B cell (primary cell): ENCODE data around the gene ZNF638. TPM values are rescaled to one million over a fixed set of nuclear protein-coding genes. Genes with fewer than 3 reads are reported as not detected.

Experiments used
- ATAC-seq: fragments of 200-7000 bp; cut with Tn5 transposase; one replicate; pipeline ENCODE4 v1.10.0; 2021; ENCODE audit warnings: low read depth, mild to moderate bottlenecking, moderate number of reproducible peaks, moderate library complexity
- CTCF ChIA-PET: fragments of 350-600 bp; sonication (Branson Sonifier 250); formaldehyde crosslinking; loops from one replicate; lab custom pipeline; 2021; ENCODE audit warnings: antibody characterized with exemption, inconsistent platforms; lab: Charles Lee
- POLR2A ChIA-PET: fragments of 350-600 bp; sonication (Branson Sonifier 250); formaldehyde crosslinking; loops from one replicate; lab custom pipeline; 2021; ENCODE audit warnings: antibody characterized with exemption; lab: Charles Lee
- DNase-seq: peaks from one replicate; pipeline ENCODE4 v3.0.0; 2013
- H2AFZ ChIP-seq: 2 replicates; pipeline ENCODE4 v1.6.1; 2012; ENCODE audit warnings: mild to moderate bottlenecking, low read depth, low read length; ENCODE audit not compliant: insufficient read depth, poor library complexity, severe bottlenecking
- H3K27ac ChIP-seq, 2 donors: 1 replicate in 1 of 2; 2 replicates in 1 of 2; pipeline ENCODE4 v1.5.1; 2012 to 2013; ENCODE audit warnings: low read length in 2 of 2, mild to moderate bottlenecking in 2 of 2, moderate library complexity in 1 of 2
- H3K27me3 ChIP-seq, 4 experiments: fragments of 200-600 bp in 1 of 4; sonication (generic) in 1 of 4; replicated peaks in 1 of 4; 1 replicate in 2 of 4; 2 replicates in 2 of 4; pipeline versions ENCODE4 v1.6.1 to v1.7.0; 2013 to 2016; ENCODE audit warnings: low read length in 3 of 4, mild to moderate bottlenecking in 2 of 4, mixed read lengths in 1 of 4, moderate library complexity in 1 of 4; ENCODE audit not compliant: insufficient read depth in 4 of 4, control insufficient read depth in 3 of 4; ENCODE audit errors: control extremely low read depth in 1 of 4
- H3K36me3 ChIP-seq, 2 experiments: replicated peaks in 1 of 2; 1 replicate in 1 of 2; 2 replicates in 1 of 2; pipeline versions ENCODE4 v1.6.1 to v1.7.1; 2013; ENCODE audit warnings: low read length in 1 of 2; ENCODE audit not compliant: insufficient read depth in 2 of 2, control insufficient read depth in 1 of 2; ENCODE audit errors: control extremely low read depth in 1 of 2, extremely low read depth in 1 of 2
- H3K4me1 ChIP-seq, 2 donors: fragments of 200-600 bp in 1 of 2; sonication (generic) in 1 of 2; 1 replicate in 1 of 2; 2 replicates in 1 of 2; pipeline versions ENCODE4 v1.5.1 to v1.6.1; 2013 to 2017; ENCODE audit warnings: low read length in 2 of 2; ENCODE audit not compliant: control insufficient read depth in 2 of 2, insufficient read depth in 2 of 2
- H3K4me2 ChIP-seq: replicated peaks from 2 replicates; pipeline ENCODE3; 2012; ENCODE audit warnings: mild to moderate bottlenecking, low read depth, low read length; ENCODE audit not compliant: poor library complexity, severe bottlenecking
- H3K4me3 ChIP-seq, 5 experiments: fragments of 200-600 bp in 1 of 5; sonication (generic) in 1 of 5; 1 replicate in 3 of 5; 2 replicates in 2 of 5; pipeline versions ENCODE4 v1.5.1 to v1.7.0; 2011 to 2016; ENCODE audit warnings: low read length in 4 of 5, mild to moderate bottlenecking in 4 of 5, low read depth in 2 of 5, control low read depth in 1 of 5, moderate library complexity in 1 of 5; ENCODE audit not compliant: insufficient read depth in 1 of 5; ENCODE audit errors: control extremely low read depth in 1 of 5, extremely low read depth in 1 of 5
- H3K79me2 ChIP-seq: fragments of 200-600 bp; sonication (generic); one replicate; pipeline ENCODE4 v1.6.0; 2016; ENCODE audit warnings: low read length; ENCODE audit not compliant: control insufficient read depth, insufficient read depth
- H3K9ac ChIP-seq: fragments of 200-600 bp; sonication (generic); 2 replicates; pipeline ENCODE4 v1.6.1; 2017; ENCODE audit warnings: mild to moderate bottlenecking, low read length, moderate library complexity
- H3K9me3 ChIP-seq, 3 donors: one replicate each; pipeline versions ENCODE4 v1.6.1 to v1.7.1; 2013; ENCODE audit warnings: low read length in 2 of 3; ENCODE audit not compliant: control insufficient read depth in 2 of 3, insufficient read depth in 1 of 3; ENCODE audit errors: control extremely low read depth in 1 of 3
- H4K20me1 ChIP-seq: 2 replicates; pipeline ENCODE4 v1.6.0; 2012; ENCODE audit warnings: mild to moderate bottlenecking, low read length; ENCODE audit not compliant: insufficient read depth, control insufficient read depth, poor library complexity, severe bottlenecking
- H3K27ac Mint-ChIP-seq: one replicate; pipeline ENCODE4 v1.8.0; 2021; ENCODE audit warnings: mixed read lengths
- H3K27me3 Mint-ChIP-seq: one replicate; pipeline ENCODE4 v1.8.0; 2021; ENCODE audit warnings: mixed read lengths
- H3K4me1 Mint-ChIP-seq: one replicate; pipeline ENCODE4 v1.8.0; 2021; ENCODE audit warnings: mixed read lengths
- H3K4me3 Mint-ChIP-seq: one replicate; pipeline ENCODE4 v1.8.0; 2021; ENCODE audit warnings: mixed read lengths
- H3K9me3 Mint-ChIP-seq: one replicate; pipeline ENCODE4 v1.8.0; 2022; ENCODE audit warnings: mixed read lengths; ENCODE audit not compliant: insufficient read depth
- EZH2 ChIP-seq: IDR thresholded peaks from 2 replicates; pipeline ENCODE4 v1.6.1; 2012; ENCODE audit warnings: borderline replicate concordance, low read depth, mild to moderate bottlenecking, moderate library complexity, low read length; ENCODE audit not compliant: insufficient read depth, poor library complexity, severe bottlenecking
- WGBS: methylation state at CpG from one replicate; pipeline ENCODE4 v1.1.5; 2013; ENCODE audit warnings: missing lambda C conversion rate; ENCODE audit not compliant: insufficient coverage; 5-methylcytosine and 5-hydroxymethylcytosine counted together
- intact Hi-C: fragments of 100-400 bp; cut with micrococcal nuclease; formaldehyde crosslinking; loops from one replicate; pipeline ENCODE4 v1.10.0; 2022
- polyA plus RNA-seq: library from polyadenylated mRNA; depleted of rRNA; stranded (reverse); fragments of >200 nt; gene quantifications from 2 replicates; pipeline ENCODE4 v1.2.3, GENCODE V29; 2012
- total RNA-seq, 2 donors: library from RNA; stranded (reverse); fragments of 120-200 nt in 1 of 2; gene quantifications; 1 replicate in 1 of 2; 2 replicates in 1 of 2; pipeline versions ENCODE4 v1.2.3 to v1.2.4, GENCODE V29; 2013 to 2022
- TF ChIP-seq, protein P1 (sequence below): fragments of 200-600 bp; IDR thresholded peaks from one replicate; pipeline ENCODE4 v1.8.0; 2022; ENCODE audit warnings: antibody characterized with exemption, mild to moderate bottlenecking

ZNF638 gene
- total and polyA plus RNA-seq, 2 donors (not counting 1 experiment from before 2014, with no cell fraction given) = 60.1 to 221 TPM

DNA sequence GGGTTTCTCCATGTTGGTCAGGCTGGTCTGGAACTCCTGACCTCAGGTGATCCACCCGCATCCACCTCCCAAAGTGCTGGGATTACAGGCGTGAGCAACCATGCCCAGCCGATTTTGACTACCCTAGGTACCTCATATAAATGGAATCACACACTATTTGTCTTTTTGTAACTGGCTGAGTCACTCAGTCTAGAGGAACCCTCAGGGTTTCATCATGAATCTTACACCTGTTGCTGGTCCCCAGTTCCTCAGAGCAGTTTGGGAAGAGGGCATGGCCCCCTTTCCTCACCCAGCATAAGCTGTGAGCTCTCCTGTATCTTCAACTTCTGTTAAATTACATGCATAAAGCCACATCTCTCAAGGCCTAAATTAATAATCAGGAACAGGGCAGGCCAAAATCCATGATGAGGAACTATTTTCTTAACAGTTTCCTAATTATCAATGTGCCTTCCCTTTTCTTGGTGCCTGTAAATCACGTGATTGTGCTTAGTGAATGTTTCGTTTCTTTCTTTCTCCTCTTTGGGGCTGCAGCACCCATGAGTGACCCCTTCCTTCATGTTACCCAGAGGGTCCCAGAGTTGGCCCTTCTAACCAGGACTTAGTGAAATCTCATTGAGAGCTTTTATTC is 142.6 kb downstream of the ZNF638 start:
- POLR2A ChIA-PET = no interaction called here

DNA sequence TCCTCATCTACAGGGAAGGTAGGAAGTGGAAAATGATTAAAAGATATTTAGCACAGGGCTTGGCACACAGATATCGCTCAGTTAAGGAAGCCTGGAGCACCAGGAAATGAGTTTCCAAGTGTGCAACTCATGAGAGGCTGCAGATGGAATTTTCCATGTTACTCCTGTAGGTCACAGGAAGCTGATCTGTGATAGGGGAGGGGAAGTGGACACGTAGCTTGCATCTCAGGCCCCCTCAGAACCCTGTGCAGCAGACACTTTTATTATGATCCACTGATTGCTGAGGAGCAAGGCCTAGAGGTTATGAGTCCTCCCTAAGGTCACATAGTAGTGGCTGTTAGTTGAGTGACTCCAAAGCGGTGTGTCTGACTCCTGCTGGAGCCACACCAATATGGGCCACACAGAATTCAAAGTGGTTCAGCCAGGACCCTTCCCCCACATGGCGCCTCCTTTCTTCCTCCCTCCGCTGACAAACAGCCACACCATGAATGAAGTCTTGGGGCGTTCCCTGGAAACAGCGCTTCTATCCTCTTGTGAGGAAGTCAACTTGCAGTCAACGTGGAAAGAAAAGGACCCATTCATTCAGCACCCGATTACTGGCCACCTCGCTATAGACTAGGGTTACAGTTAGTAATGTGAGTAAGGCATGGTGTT is 143.3 kb downstream of the ZNF638 start:
- no peak overlapping the region for H3K9ac ChIP-seq
- Mint-ChIP-seq H3K4me3 (no peak overlapping the region), H3K4me1 (peaks cover 5% of the 10 kb centered on the region), H3K9me3 (no peaks in the 10 kb centered on the region), H3K27ac (no peak overlapping the region), H3K27me3 (peaks cover 15% of the 10 kb centered on the region)
- intact Hi-C loops = no loop called here
- H3K9me3 ChIP-seq = no peaks in the 10 kb centered on the region
- CTCF ChIA-PET = no interaction called here
- DNase-seq (no peak), ATAC-seq (no peak)
- POLR2A ChIA-PET = no interaction called here
- no peak overlapping the region for H2AFZ ChIP-seq
- no peaks in the 10 kb centered on the region for H3K36me3 ChIP-seq
- no peak overlapping the region for H3K4me2 ChIP-seq
- TF ChIP-seq, protein P1, sequence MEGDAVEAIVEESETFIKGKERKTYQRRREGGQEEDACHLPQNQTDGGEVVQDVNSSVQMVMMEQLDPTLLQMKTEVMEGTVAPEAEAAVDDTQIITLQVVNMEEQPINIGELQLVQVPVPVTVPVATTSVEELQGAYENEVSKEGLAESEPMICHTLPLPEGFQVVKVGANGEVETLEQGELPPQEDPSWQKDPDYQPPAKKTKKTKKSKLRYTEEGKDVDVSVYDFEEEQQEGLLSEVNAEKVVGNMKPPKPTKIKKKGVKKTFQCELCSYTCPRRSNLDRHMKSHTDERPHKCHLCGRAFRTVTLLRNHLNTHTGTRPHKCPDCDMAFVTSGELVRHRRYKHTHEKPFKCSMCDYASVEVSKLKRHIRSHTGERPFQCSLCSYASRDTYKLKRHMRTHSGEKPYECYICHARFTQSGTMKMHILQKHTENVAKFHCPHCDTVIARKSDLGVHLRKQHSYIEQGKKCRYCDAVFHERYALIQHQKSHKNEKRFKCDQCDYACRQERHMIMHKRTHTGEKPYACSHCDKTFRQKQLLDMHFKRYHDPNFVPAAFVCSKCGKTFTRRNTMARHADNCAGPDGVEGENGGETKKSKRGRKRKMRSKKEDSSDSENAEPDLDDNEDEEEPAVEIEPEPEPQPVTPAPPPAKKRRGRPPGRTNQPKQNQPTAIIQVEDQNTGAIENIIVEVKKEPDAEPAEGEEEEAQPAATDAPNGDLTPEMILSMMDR = no peak
- no peaks in the 10 kb centered on the region for H4K20me1 ChIP-seq
- no peak overlapping the region for H3K4me3 ChIP-seq
- peaks cover 0 to 2% (median 0%) of the 10 kb centered on the region in 4 experiments for H3K27me3 ChIP-seq
- H3K79me2 ChIP-seq = no peaks in the 10 kb centered on the region
- H3K27ac ChIP-seq = no peak overlapping the region
- WGBS = 94% methylated on average over 10 of the region's 10 CpGs
- no peaks in the 10 kb centered on the region for H3K4me1 ChIP-seq

More for the DNA sequence above, 142.6 kb downstream of the ZNF638 start:
- no peaks in the 10 kb centered on the region for H3K9me3 ChIP-seq
- intact Hi-C loops = no loop called here
- no peaks in the 10 kb centered on the region for H3K4me1 ChIP-seq
- CTCF ChIA-PET = no interaction called here
- no peak overlapping the region for H3K9ac ChIP-seq
- peaks cover 18% of the 10 kb centered on the region for H3K27me3 Mint-ChIP-seq
- H3K27ac ChIP-seq = no peak overlapping the region
- H2AFZ ChIP-seq = no peak overlapping the region
- ATAC-seq (no peak), DNase-seq (no peak)
- H3K79me2 ChIP-seq = no peaks in the 10 kb centered on the region
- no peak overlapping the region for H3K4me3 Mint-ChIP-seq
- H3K36me3 ChIP-seq = no peaks in the 10 kb centered on the region
- no peaks in the 10 kb centered on the region for H3K9me3 Mint-ChIP-seq
- no peak overlapping the region for H3K4me3 ChIP-seq
- no peaks in the 10 kb centered on the region for H4K20me1 ChIP-seq
- H3K27me3 ChIP-seq = peaks cover 0 to 4% (median 0%) of the 10 kb centered on the region in 4 experiments
- 96% methylated on average over 3 of the region's 5 CpGs for WGBS
- H3K4me2 ChIP-seq = no peak overlapping the region
- no peak for TF ChIP-seq EZH2
- TF ChIP-seq, protein P1 = no peak
- H3K27ac Mint-ChIP-seq = no peak overlapping the region
- peaks cover 5% of the 10 kb centered on the region for H3K4me1 Mint-ChIP-seq
